CD4-positive, alpha-beta T cell (primary cell): ENCODE results near the gene TOMM70. TPM values are rescaled to one million over a fixed set of nuclear protein-coding genes. Genes with fewer than 3 reads are reported as not detected.
A peak's percentile ranks its signal among the peaks of the same experiment; 100 is the strongest.
"Not testable (repeated sequence)": the region's sequence is repeated elsewhere in the genome, so short reads cannot be mapped to it uniquely, and the experiment has no call there.

Experiments used
- ATAC-seq: fragments of 200-7000 bp; cut with Tn5 transposase; one replicate; pipeline ENCODE4 v1.10.0; 2022; ENCODE audit warnings: mild to moderate bottlenecking; ENCODE audit not compliant: poor library complexity
- CTCF ChIA-PET: fragments of 350-600 bp; sonication (Branson Sonifier 250); formaldehyde crosslinking; loops from one replicate; lab custom pipeline; 2021; ENCODE audit warnings: antibody characterized with exemption, inconsistent platforms; lab: Charles Lee
- POLR2A ChIA-PET: fragments of 350-600 bp; sonication (Branson Sonifier 250); formaldehyde crosslinking; loops from one replicate; lab custom pipeline; 2021; ENCODE audit warnings: antibody characterized with exemption, inconsistent platforms; lab: Charles Lee
- DNase-seq, 14 experiments: peaks; one replicate each; pipeline ENCODE4 v3.0.0-alpha.2; 2013 to 2020; ENCODE audit warnings: mixed read lengths in 2 of 14
- H3K27ac ChIP-seq, 2 donors: one replicate each; pipeline versions ENCODE4 v1.5.1 to v1.7.0; 2013; ENCODE audit warnings: low read length in 2 of 2, low read depth in 1 of 2, mild to moderate bottlenecking in 1 of 2
- H3K27me3 ChIP-seq, 2 experiments: 1 replicate in 1 of 2; 2 replicates in 1 of 2; pipeline versions ENCODE4 v1.6.1 to v1.7.0; 2013; ENCODE audit warnings: low read length in 2 of 2, control low read depth in 1 of 2, mild to moderate bottlenecking in 1 of 2, moderate library complexity in 1 of 2; ENCODE audit not compliant: insufficient read depth in 2 of 2, control insufficient read depth in 1 of 2
- H3K36me3 ChIP-seq: one replicate; pipeline ENCODE4 v1.6.1; 2013; ENCODE audit warnings: low read length, control low read depth; ENCODE audit not compliant: insufficient read depth
- H3K4me1 ChIP-seq: one replicate; pipeline ENCODE4 v1.6.1; 2013; ENCODE audit warnings: low read length, control low read depth; ENCODE audit not compliant: insufficient read depth
- H3K4me3 ChIP-seq: one replicate; pipeline ENCODE4 v1.5.1; 2013; ENCODE audit warnings: mild to moderate bottlenecking, low read length, moderate library complexity
- H3K9me3 ChIP-seq, 2 experiments: 1 replicate in 1 of 2; 2 replicates in 1 of 2; pipeline versions ENCODE4 v1.6.1 to v1.7.0; 2013; ENCODE audit warnings: low read length in 2 of 2, mild to moderate bottlenecking in 2 of 2, control low read depth in 1 of 2, moderate library complexity in 1 of 2; ENCODE audit not compliant: control insufficient read depth in 1 of 2, insufficient read depth in 1 of 2
- H3K27ac Mint-ChIP-seq: one replicate; pipeline ENCODE4 v1.8.0; 2020; ENCODE audit warnings: mixed read lengths
- H3K27me3 Mint-ChIP-seq: one replicate; pipeline ENCODE4 v1.8.0; 2021; ENCODE audit warnings: mixed read lengths
- H3K36me3 Mint-ChIP-seq: one replicate; pipeline ENCODE4 v1.8.0; 2021; ENCODE audit warnings: low read depth, mixed read lengths
- H3K4me1 Mint-ChIP-seq: one replicate; pipeline ENCODE4 v1.8.0; 2021; ENCODE audit warnings: low read depth, mixed read lengths
- H3K4me3 Mint-ChIP-seq: one replicate; pipeline ENCODE4 v1.8.0; 2020; ENCODE audit warnings: mild to moderate bottlenecking, mixed read lengths
- H3K9me3 Mint-ChIP-seq: one replicate; pipeline ENCODE4 v1.8.0; 2020; ENCODE audit warnings: mixed read lengths
- CTCF ChIP-seq: fragments of 200-600 bp; IDR thresholded peaks from one replicate; pipeline ENCODE4 v1.8.0; 2022; ENCODE audit warnings: antibody characterized with exemption, mild to moderate bottlenecking
- intact Hi-C, 2 experiments: fragments of 100-400 bp; cut with DNase I in 1 of 2; cut with micrococcal nuclease in 1 of 2; formaldehyde crosslinking; loops; one replicate each; pipeline versions ENCODE4 v1.15.1 to v1.9.0; 2023 to 2025; cut with DNase I, micrococcal nuclease
- polyA plus RNA-seq, 2 donors: library from polyadenylated mRNA; unstranded; fragments of 120-200 nt; gene quantifications; one replicate each; pipeline ENCODE4 v1.2.1, GENCODE V29; 2013
- total RNA-seq, 174 experiments: library from RNA in 2 of 174; stranded (reverse) in 2 of 174; gene quantifications; one replicate each; pipeline ENCODE4 v1.2.3 and lab custom pipeline; 2021 to 2026

The TOMM70 gene
- total RNA-seq, result 10 to 100 TPM; 20.9 to 21.6 TPM
- polyA plus RNA-seq (2013, experiment 1 of 2), result 34.2 TPM
- polyA plus RNA-seq (2013, experiment 2 of 2), result 34.0 TPM
- total RNA-seq (lab: John Stamatoyannopoulos, UW), result 61.2 to 332 (median 123) reads per million in 172 experiments

- Mint-ChIP-seq H3K4me3 (peak within 1 kb of the TSS; percentile 94), H3K27ac (peak within 1 kb of the TSS; percentile 92)
- POLR2A ChIA-PET, result interaction anchor here (0.6 to 3.0 kb wide), 19 partner anchors 9 to 1499 kb away, joined by 3 to 34 read pairs (median 5); partner anchors contain the start of genes CMSS1, DCBLD2, NFKBIZ and NIT2
These were observed at the start of gene TOMM70, which contains the start of gene LNP1 for GRCh38 chr3:100400780-100401673. TSS of gene TOMM70 (minus strand) at chr3:100401089. CDS start at chr3:100400949, 140 bp downstream. TSS of gene LNP1 (plus strand) at chr3:100401539. CDS start at chr3:100429730, 28,191 bp downstream.

GRCh38 chr3:100449214-100449613 lies 48.3 kb upstream of the TOMM70 start:
- H3K4me3 Mint-ChIP-seq, result no peak overlapping the region
- Histone ChIP-seq H3K27ac (no peak overlapping the region), H3K9me3 (no peaks in the 10 kb centered on the region), H3K4me3 (no peak overlapping the region), H3K4me1 (no peaks in the 10 kb centered on the region), H3K36me3 (no peaks in the 10 kb centered on the region), H3K27me3 (no peaks in the 10 kb centered on the region)
- H3K9me3 Mint-ChIP-seq, result no peaks in the 10 kb centered on the region
- H3K27me3 Mint-ChIP-seq, result no peaks in the 10 kb centered on the region
- H3K36me3 Mint-ChIP-seq, result no peaks in the 10 kb centered on the region
- ATAC-seq, result no peak
- POLR2A ChIA-PET, result no interaction called here
- TF ChIP-seq CTCF, result no peak
- no peaks in the 10 kb centered on the region for H3K4me1 Mint-ChIP-seq
- intact Hi-C loops, result no loop called here
- no peak for DNase-seq
- no peak overlapping the region for H3K27ac Mint-ChIP-seq
- CTCF ChIA-PET, result interaction anchor here (0.7 kb wide), 1 partner anchor 1505 kb away, joined by 3 read pairs; no protein-coding TSS in a partner anchor

More at GRCh38 chr3:100400780-100401673, at the start of gene TOMM70, which contains the start of gene LNP1:
- H3K36me3 ChIP-seq, result no peaks in the 10 kb centered on the region
- DNase-seq (peak; percentile 86 to 97 (median 92)), ATAC-seq (peak; percentile 88)
- no peak for TF ChIP-seq CTCF
- no peaks in the 10 kb centered on the region for H3K9me3 ChIP-seq
- intact Hi-C loops, result loop anchor here (1.0 to 10.0 kb wide), 11 partner anchors 64 to 1876 kb away; partner anchors contain the start of genes CMSS1 (in 2 of the 2), CLDND1 (in 1 of the 2), DCBLD2 (in 1 of the 2) and NIT2 (in 1 of the 2)
- H3K27me3 ChIP-seq, result no peaks in the 10 kb centered on the region
- Mint-ChIP-seq H3K36me3 (peaks cover 22% of the 10 kb centered on the region), H3K4me1 (peaks cover 84% of the 10 kb centered on the region), H3K27me3 (no peaks in the 10 kb centered on the region), H3K9me3 (no peaks in the 10 kb centered on the region)
- CTCF ChIA-PET, result no interaction called here
- H3K4me1 ChIP-seq, result peaks cover 26% of the 10 kb centered on the region
- H3K4me3 ChIP-seq, result peak within 1 kb of the TSS; percentile 73
- H3K27ac ChIP-seq, result peak within 1 kb of the TSS; percentile 76 to 85

GRCh38 chr3:100448079-100448478 lies 47.2 kb upstream of the TOMM70 start:
- no peak for ATAC-seq
- ChIA-PET POLR2A (interaction anchor here (0.6 kb wide), 1 partner anchor 10 kb away, joined by 3 read pairs; no protein-coding TSS in a partner anchor), CTCF (no interaction called here)
- TF ChIP-seq CTCF, result no peak
- no peaks in the 10 kb centered on the region for H3K9me3 Mint-ChIP-seq
- no peaks in the 10 kb centered on the region for H3K36me3 Mint-ChIP-seq
- Histone ChIP-seq H3K4me1 (no peaks in the 10 kb centered on the region), H3K4me3 (no peak overlapping the region), H3K36me3 (no peaks in the 10 kb centered on the region), H3K27me3 (no peaks in the 10 kb centered on the region), H3K9me3 (no peaks in the 10 kb centered on the region), H3K27ac (no peak overlapping the region)
- no peaks in the 10 kb centered on the region for H3K4me1 Mint-ChIP-seq
- H3K27ac Mint-ChIP-seq, result no peak overlapping the region
- intact Hi-C loops, result no loop called here
- H3K4me3 Mint-ChIP-seq, result no peak overlapping the region
- no peak for DNase-seq
- H3K27me3 Mint-ChIP-seq, result no peaks in the 10 kb centered on the region

- H3K36me3 ChIP-seq, DNase-seq, POLR2A ChIA-PET, H3K27ac ChIP-seq, H3K9me3 ChIP-seq, intact Hi-C loops, H3K27ac Mint-ChIP-seq, H3K27me3 ChIP-seq, H3K9me3 Mint-ChIP-seq, ATAC-seq, H3K4me3 Mint-ChIP-seq, H3K27me3 Mint-ChIP-seq, H3K36me3 Mint-ChIP-seq, H3K4me1 Mint-ChIP-seq, H3K4me1 ChIP-seq, CTCF ChIA-PET, H3K4me3 ChIP-seq: not testable (repeated sequence)
These were observed 46.2 kb upstream of the TOMM70 start for GRCh38 chr3:100447067-100447466.
